Hematopoietic multipotent progenitor cell (in vitro differentiated cells): Measurements from ENCODE around the gene KASH5. TPM values are rescaled to one million over a fixed set of nuclear protein-coding genes. Genes with fewer than 3 reads are reported as not detected.

Experiments used
- DNase-seq, 3 donors: peaks; one replicate each; pipeline ENCODE4 v3.0.0-alpha.2; 2011 to 2015; ENCODE audit warnings: low read depth in 2 of 3, low spot score in 2 of 3
- total RNA-seq: library from RNA; depleted of rRNA; stranded (reverse); fragments of >200 nt; gene quantifications from one replicate; pipeline ENCODE4 v1.2.3, GENCODE V29; 2012

The KASH5 gene
- total RNA-seq, 1 donor, result 0.27 TPM

DNA sequence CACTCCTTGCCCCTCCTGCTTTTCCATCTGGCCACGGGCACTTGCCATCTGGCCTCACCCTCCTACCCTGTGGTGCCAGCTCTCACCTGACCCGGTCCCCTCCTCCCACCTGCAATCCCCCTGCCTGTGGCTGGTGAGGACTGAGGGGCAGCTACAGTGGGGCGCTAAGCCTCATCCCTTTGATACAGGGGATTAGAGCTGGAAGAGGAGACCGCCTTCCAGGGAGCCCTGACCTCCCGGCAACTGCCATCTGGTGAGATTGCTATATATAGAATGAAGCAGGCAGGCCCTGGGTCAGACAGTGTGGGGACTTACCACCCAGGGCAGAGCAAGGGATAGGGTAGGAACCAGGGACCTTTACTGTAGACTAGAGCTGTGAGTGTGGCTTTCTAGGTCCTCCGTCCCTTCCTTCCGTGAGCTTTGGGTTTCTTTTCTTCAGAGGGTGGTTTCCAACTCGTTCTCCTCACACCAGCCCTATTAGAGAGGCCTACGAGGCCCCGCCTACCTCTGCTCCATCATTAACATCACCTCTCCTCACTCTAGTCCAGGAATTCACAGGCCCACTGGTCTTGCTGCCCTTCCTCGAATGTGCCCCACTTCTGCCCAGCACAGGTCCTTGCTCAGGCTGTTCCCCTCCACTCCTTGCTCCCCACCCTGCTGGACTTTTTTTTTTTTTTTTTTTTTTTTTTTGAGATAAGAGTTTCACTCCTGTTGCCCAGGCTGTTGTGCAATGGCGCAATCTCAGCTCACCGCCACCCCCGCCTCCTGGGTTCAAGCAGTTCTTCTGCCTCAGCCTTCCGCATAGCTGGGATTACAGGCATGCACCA, 7.7 kb downstream of the KASH5 start:
- no peak for DNase-seq

DNA sequence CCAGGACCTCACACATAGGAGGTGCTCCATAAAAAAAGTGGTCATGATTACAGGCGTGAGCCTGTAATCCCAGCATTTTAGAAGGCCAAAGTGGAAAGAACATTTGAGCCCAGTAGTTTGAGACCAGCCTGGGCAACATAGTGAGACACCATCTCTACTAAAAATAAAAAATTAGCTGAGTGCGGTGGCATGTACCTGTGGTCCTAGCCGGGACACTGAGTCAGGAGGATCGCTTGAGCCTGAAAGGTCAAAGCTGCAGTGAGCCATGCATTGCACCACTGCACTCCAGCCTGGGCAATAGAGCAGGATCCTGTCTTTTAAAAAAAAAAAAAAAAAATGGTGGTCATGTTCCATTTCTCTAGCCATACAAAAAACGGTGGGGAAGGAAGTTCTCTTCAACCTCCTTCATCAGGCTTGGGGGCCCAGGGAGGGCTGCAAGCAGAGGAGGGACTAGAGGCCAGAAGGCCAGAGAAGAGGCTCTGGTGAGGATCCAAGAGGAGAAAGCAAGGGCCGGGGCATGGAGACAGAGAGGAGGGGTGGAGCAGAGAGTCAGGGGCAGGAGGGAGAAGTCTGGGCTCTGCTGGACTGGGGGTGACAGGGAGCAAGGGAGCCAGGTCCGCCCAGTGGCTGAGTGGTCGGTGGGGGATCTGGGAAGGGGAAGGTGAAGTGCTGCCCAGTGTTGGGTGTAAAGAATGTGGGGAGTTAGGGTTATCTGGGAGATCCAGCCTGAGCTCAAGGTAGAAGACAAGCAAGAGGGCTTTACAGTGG, 8.9 kb downstream of the KASH5 start:
- no peak for DNase-seq

DNA sequence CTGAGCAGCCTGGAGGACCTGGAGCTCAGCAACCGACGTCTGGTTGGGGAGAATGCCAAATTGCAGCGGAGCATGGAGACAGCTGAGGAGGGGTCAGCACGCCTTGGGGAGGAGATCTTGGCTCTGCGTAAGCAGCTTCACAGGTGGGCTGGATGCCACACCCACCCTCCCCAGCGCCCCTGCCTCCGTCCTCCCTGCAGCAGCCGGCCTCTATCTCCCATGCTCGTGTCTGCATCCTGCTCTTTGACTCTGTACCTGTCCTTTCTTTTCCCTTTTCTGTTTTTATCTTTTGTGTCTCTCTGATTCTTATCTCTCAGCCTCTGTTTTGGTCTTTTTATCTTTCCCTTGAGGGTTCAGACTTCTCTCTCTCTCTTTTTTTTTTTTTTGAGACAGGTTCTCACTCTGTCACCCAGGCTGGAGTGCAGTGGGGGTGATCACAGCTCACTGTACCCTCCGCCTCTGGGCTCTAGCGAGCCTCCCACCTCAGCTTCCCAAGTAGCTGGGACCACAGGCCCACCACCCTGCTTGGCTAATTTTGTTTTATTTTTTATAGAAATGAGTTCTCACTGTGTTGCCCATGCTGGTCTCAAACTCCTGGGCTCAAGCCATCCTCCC, 10.1 kb downstream of the KASH5 start:
- no peak for DNase-seq

DNA sequence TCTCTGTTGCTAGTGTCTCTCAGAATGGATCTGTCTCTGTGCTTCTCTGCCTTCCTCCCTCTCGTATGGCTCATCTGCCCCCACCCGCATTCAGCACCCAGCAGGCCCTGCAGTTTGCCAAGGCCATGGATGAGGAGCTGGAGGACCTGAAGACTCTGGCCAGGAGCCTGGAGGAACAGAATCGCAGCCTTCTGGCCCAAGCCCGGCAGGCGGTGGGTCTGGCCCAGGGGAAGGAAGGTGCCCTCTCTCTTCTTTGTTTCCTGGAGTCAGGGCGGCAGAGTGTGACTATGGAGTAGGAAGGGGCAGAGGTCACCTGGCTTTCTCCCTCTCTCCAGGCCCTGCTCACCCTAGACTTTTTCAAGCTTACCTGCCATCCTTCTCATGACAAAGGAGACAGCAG, 10.9 kb downstream of the KASH5 start:
- DNase-seq, result no peak

DNA sequence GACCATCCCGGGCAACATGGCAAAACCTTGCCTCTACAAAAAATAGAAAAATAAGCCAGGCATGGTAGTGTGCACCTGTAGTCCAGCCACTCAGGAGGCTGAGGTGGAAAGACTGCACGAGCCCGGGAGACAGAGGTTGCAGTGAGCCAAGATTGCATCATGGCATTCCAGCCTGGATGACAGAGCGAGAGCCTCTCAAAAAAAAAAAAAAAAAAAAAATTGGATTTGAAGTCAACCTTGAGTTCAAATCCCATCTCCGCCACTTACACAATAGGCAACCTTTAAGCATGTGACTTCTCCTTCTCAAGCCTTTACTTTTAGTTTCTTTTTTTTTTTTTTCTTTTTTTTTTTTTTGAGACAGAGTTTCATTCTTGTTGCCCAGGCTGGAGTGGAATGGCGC, 12.0 kb downstream of the KASH5 start:
- DNase-seq, result no peak

DNA sequence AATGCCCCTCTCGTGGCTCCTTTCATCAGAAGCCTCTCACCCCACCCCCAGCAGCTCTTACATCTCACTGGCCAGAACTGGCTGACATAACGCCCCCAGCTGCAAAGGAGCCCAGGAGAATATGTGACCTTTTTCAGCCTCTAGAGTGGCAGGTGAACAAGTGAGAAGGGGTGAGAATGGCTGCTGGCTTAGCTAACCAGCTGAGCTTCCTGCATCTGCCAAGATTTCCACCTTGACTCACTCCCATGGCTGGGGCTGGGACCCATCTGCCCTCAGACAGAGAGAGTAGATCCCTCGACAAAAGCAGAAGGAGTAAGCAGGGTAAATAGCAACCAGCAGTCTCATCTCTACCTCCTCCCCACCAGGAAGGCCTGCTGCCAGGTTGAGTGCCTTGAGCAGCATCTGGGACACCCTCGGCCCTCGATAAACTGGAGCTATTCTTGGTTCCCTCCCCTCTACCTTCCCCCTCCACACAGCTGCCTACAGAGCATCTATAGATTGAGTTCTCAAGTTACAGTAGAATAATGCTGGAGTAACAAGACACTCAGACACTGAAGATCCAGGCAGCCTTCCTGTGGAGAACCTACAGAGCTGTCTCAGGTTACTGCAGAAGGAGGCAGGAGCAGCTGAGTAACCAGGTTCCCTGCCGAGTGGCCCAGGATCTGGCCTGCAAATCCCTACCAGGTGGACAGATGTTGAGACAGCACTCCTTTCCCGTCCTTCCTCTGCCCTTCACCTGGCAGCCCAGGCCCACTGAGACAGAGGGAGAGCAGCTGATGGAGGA, 15.5 kb downstream of the KASH5 start:
- no peak for DNase-seq

DNA sequence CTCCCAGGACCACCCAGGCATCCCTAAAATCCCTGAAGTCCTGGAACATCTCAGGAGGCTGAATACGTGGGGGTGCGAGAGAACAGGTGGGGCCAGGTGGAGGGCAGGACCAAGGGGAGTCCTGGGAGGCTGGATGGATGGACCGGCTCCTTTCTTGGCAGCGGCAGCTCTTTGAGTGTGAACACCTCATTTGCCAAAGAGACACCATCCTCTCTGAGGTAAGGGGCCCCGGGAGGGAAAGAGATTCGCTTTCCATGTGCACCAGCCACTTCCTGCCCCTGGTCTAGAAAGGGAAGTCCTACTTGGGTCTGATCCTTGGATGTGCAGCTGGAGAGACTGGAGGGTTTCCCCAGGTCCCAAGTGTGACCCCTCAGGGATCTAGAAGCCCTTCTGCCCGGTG, 19.0 kb downstream of the KASH5 start:
- no peak for DNase-seq

DNA sequence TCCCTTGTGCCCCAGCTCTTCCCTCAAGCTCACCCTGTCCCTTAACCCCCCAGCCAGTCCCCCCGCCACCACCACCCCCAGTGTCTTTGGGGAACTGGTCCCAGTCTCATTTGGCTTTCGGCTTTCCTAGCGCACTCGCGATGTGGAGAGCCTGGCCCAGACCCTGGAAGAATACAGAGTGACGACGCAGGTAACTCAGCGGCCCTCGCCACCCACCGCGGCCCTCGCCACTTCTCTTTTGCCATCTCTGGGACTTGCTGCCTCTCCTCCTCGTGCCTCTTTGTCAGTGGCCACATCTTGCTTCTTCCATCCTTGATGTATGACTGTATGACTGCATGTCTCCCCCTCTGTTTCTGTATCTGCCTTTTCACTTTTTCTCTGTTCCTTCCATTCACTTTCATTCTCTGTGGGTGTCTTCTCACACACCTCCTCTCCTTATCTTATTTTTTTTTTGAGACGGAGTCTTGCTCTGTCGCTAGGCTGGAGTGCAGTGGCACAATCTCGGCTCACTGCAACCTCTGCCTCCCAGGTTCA, 19.5 kb downstream of the KASH5 start:
- DNase-seq, result no peak

DNA sequence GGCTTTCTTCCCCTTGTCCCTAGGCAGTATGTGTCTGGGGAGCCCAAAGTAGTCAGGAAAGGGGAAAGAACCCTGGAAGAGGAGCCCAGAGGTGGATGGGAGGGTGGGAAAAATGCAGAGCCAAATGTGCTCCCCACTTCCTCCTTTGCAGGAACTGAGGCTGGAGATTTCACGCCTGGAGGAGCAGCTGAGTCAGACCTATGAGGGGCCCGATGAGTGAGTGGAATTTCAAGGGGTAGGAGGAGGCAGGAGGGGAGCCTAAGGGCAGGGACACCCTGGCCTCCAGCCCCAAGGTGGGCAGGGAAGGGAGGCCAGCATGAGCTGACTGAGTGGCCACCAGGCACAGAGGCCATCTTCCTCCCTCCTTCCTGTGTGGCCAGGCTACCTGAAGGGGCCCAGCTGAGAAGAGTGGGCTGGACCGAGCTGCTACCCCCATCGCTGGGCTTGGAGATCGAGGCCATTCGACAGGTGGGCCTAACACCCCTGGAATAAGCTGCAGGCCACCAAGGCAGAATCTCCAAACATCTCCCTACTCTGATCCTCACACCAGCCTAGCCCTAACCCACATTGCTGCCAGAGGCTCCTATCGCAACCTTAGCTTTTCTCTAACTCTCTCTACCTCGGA, 20.9 kb downstream of the KASH5 start:
- no peak for DNase-seq

DNA sequence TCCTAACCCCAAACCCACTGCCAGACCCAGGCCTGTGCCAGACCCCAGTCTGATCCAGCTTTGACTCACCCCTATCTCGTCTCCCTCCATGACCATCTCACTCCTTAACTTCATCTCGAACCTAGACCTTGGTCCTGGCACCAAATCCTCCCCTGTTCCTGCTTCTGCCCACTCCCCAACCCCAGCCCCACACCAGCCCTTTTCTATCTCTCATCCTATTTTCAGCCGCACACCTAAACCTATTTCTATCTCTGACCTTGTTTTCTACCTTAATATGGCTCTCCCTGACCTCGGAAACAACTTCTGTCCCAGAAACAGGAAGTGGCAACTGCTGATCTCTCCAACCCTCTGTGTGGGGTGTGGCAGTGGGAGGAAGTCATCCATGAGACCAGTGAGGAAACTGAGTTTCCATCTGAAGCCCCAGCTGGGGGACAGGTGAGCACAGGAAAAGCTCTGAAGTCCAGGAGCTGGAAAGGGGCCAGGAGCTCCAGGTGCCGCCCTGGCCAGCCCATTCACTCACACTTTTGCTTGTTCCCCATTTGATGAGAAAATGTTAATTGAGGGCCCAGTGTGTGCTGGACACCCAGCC, 21.5 kb downstream of the KASH5 start:
- DNase-seq, result peak in 1 of 3 donors; percentile 35

DNA sequence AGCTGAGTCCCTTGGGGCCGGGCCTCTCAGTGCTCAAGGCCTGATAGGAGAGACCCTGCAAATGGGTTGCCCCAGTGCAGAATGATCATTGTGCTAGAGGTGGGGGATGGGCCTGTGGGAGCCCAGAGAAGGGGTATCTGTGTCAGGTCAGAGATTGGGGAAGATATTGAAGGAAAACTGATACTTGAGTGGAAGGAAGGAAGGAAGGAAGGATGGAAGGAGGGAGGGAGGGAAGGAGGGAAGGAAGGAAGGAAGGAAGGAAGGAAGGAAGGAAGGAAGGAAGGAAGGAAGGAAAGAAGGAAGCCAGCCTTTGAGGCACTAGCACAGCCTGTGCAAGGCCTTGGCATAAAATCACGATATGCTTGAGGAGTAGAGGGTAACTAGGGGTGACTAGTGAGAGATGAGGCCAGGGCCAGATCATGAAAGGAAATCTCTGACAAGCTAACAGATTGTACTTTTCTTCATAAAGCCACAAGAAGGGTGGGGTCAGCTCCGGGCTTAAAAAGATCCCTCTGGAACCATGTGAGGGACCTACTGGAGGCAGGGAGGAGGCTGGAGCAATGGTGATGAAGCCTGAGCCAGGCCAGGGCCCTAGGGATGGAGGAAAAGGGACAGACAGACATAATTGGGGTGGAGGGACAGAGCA, 23.8 kb downstream of the KASH5 start:
- no peak for DNase-seq

DNA sequence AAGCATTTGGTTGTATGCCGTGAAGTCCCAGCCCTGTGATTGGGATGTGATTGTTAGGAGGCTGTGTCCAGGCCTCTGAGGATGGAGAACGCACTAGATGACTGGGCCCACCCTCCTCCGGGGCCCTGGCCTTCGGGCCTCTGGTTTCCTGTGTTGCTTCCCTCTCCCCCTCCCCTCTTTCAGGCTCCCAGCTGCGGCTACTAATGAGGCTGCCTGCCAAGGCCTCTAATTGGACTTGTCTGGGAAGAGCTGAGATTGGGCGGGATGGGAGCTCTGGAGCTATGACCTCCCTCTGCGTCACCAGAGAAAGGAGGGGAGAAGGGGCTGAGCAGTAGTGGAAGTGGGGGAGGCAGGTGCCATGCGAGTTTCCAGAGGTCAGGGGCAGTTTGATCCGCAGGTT, 25.3 kb downstream of the KASH5 start:
- DNase-seq, result no peak

DNA sequence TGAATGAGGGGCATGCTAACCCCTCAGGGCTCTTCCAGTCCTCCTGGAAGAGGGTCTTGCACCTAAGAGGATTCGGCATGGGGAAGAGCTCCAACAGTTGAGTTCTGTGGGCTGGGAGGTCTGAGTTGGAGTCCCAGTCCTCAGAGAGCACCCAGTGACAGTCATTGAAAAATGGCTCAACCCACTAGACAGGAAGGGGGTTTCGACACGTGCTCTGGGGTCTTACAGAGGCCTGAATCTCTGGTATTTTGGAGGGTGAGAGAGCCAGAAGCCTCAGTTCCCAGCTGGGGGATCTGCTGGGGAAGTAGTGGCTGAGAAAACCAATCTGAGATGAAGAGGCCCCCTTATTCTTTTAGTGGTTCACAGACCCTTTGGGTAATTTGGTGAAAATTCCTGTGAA, 26.2 kb downstream of the KASH5 start:
- no peak for DNase-seq

DNA sequence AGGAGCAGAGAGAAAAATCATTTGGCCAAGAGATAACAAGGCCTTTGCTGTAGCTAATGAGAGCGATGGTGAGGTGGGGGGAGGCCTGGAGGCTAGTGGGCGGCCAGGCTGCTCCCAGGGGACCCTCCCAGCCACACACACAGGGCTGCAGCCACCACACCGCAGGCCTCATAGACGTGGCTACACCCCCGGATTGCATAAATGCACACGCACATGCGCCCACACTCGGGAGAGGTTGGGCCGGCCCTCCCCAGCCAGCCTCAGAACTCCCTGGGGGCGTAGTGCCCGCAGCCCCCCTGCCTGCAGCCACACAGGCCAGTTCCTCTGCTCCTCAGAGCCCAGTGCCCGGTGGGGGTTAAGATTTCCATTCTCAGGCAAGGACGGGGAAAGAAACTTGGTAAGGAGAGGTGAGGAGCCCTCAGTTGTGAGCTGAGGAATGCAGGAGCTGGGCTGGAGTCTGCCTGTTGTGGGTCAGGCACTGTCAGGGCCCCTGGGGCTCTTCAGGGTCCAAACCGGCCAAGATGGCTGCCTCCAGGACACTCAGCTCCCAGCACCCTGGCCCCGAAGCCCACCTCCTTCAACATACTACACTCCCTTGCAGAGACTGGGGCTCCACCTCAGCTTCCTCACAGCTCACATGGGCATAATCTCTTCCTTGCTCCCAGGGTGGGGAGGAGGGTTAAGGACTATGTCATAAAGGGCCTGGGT, 27.2 kb downstream of the KASH5 start:
- DNase-seq, result no peak

DNA sequence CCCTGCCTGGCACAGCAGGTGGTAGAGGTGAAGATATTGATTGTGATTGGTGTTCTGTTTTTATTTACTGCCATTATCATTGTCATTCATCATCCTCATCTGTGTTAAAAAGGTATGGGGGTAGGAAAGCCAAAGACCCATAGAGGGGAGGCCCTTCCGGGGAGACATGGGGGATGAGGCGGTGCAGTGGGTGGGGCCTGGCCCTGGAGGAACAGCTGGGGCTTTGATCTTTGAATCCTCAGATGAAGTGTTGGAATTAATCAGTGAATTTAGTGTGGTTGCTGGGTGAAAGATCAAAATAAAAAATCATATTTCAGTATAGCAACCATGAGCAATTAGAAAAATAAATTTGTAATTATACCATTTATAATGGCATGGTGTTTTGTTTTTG, 27.8 kb downstream of the KASH5 start:
- DNase-seq, result no peak

DNA sequence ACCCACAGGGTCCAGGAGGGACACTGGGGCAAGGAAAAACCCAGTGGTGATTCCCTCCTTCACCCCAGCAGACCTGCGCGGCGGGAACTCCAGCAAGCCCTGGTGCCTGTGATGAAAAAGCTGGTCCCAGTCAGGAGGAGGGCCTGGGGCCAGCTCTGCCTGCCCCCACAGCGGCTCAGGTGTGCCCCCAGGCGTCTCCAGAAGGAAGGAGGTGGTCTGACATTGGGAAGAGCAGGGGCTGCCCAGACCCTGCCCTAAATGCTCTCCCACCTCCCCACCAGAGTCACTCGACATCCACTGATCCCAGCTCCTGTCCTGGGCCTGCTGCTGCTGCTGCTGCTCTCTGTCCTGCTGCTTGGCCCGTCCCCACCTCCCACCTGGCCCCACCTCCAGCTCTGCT, 29.0 kb downstream of the KASH5 start:
- no peak for DNase-seq

DNA sequence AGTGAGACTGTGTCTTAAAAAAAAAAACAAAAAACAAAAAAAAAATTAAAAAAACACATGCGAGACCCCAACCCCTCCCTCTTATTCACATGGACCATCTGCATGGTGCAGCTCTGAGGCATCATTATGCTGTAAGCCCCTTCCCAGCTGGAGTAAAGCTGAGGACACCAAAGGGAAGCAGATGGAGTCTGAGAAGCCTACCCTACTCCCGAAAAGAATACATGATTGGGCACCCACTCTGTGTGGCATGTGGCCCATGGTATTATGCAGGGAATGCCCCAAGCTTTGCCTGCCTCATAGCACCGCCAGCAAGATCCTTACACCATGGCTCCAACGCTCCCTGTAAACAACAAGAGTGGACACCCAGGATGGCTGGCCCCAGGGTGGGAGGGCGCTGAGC, 30.5 kb downstream of the KASH5 start:
- DNase-seq, result no peak

DNA sequence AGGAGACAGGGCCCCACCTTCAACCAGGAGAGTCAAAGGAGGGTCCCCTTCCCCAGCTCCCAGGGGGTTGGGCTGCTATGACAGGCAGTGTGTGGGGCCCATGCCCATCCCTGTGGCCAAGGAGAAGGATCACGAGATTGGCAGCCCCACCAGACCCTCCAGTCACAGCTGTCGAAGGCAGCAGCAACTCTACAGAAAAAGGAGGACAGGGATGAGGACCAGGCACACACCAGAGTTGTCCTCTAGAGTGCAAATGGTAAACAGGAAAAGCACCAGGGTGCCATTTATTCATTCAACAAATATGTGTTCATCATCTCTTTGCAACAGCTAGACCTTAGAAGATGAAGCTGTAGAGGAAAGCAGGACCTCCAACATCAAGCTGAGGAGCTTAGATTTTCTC, 31.1 kb downstream of the KASH5 start:
- no peak for DNase-seq

DNA sequence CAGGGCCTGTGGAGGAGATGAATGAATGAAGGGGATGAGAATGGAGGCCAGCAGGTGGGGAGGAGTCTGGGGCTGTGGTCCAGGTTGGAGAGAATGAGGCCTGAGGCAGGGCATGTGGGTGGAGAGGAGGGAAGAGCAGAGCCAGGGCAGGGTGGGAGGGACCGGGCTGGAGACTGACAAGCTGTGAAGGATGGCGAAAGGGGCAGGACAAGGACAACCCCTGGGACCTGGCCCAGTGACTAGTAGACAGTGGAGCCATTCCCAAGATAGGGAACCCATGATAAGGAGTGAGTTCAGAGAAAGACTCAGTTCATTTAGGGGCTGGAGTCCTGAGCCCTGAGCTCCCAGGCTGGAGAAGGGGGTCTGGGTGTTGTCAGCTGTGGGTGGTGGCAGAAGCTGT, 32.2 kb downstream of the KASH5 start:
- no peak for DNase-seq
